ENCODE results near the gene MAP4K3.

DNA sequence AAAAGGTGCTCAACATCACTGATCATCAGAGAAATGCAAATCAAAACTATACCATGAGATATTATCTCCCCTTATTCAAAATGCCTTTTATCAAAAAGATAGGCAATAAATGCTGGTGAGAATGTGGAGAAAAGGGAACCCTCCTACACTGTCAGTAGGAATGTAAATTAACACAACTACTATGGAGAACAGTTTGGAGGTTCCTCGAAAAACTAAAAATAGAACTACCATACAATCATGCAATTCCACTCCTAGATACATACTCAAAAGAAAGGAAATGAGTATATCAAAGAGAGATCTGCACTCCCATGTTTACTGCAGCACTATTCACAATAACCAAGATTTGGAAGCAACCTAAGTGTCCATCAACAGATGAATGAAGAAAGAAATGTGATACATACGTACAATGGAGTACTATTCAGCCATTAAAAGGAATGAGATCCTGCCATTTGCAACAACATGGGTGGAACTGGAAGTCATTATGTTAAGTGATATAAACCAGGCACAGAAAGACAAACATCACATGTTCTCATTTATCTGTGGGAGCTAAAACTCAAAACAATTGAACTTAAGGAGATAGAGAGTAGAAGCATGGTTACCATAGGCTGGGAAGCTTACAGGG, 63.8 kb downstream of the MAP4K3 start:
- TF ChIP-seq KLF1 (tag by site-specific recombination; IDR thresholded peaks at IDR 0.05) (no peak), ZNF830 (tag by site-specific recombination; IDR thresholded peaks at IDR 0.05; ENCODE audit: low read depth) (no peak), ZFP3 (tag by site-specific recombination; IDR thresholded peaks at IDR 0.05; ENCODE audit: low read depth) (no peak), GLIS1 (tag by site-specific recombination; IDR thresholded peaks at IDR 0.05) (no peak), PRDM1 (tag by site-specific recombination; IDR thresholded peaks at IDR 0.05) (no peak), ZNF654 (tag by site-specific recombination; IDR thresholded peaks at IDR 0.05; ENCODE audit: low read depth) (no peak), ZNF24 (tag by site-specific recombination; IDR thresholded peaks at IDR 0.05) (no peak), MYNN (tag by site-specific recombination; IDR thresholded peaks at IDR 0.05; ENCODE audit: borderline replicate concordance) (no peak), OSR2 (tag by site-specific recombination; IDR thresholded peaks at IDR 0.05) (no peak)
- TF ChIP-seq, protein P1, sequence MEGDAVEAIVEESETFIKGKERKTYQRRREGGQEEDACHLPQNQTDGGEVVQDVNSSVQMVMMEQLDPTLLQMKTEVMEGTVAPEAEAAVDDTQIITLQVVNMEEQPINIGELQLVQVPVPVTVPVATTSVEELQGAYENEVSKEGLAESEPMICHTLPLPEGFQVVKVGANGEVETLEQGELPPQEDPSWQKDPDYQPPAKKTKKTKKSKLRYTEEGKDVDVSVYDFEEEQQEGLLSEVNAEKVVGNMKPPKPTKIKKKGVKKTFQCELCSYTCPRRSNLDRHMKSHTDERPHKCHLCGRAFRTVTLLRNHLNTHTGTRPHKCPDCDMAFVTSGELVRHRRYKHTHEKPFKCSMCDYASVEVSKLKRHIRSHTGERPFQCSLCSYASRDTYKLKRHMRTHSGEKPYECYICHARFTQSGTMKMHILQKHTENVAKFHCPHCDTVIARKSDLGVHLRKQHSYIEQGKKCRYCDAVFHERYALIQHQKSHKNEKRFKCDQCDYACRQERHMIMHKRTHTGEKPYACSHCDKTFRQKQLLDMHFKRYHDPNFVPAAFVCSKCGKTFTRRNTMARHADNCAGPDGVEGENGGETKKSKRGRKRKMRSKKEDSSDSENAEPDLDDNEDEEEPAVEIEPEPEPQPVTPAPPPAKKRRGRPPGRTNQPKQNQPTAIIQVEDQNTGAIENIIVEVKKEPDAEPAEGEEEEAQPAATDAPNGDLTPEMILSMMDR (tag by site-specific recombination; IDR thresholded peaks at IDR 0.05): no peak
